Neural progenitor cell (in vitro differentiated cells): ENCODE measurements around the gene NCOA3.

ENCODE experiments used
- CTCF ChIP-seq: fragments of 200-600 bp; sonication (generic); IDR thresholded peaks from 2 replicates; pipeline ENCODE4 v1.5.1; 2017; ENCODE audit warnings: antibody characterized with exemption, mild to moderate bottlenecking
- EZH2 ChIP-seq: fragments of 200-600 bp; sonication (generic); IDR thresholded peaks from 2 replicates; pipeline ENCODE4 v1.6.1; 2017; ENCODE audit warnings: antibody characterized with exemption, mild to moderate bottlenecking, moderate library complexity
- EZH2phosphoT487 ChIP-seq: fragments of 200-600 bp; sonication (generic); IDR thresholded peaks from 2 replicates; pipeline ENCODE4 v1.6.1; 2017; ENCODE audit warnings: antibody characterized with exemption

GRCh38 chr20:47654370-47654769 lies 152.7 kb downstream of the NCOA3 start:
- no peak for TF ChIP-seq CTCF
- TF ChIP-seq EZH2 = no peak
- TF ChIP-seq EZH2phosphoT487 = no peak
